ENCODE measurements around the gene MCM6.

MCM6 gene

DNA sequence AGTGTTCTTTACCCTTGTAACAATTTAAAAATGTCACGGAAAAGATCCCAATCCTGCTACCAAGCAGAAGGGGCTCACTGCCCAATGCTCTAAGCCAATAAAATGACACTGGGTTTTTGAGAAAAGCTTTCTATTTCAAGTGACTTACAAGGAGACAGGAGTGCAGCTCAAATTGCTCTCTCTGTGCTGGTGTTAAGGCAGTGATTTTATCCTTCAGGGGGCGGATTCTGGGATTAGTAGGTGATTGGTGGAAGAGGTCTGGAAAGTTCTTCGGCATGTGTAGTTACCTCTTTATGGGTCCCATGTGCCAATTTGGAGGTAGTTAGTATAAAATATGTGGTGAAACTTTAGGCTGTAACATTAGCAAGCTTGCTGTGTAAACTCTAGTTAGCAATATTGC, 27.4 kb upstream of the MCM6 start:
- TF ChIP-seq PPARA (CRISPR knock-in tag; IDR thresholded peaks at IDR 0.05; ENCODE audit: borderline replicate concordance) (no peak), TOX (CRISPR knock-in tag; IDR thresholded peaks at IDR 0.05; ENCODE audit: borderline replicate concordance) (no peak), ESRRG (CRISPR knock-in tag; IDR thresholded peaks at IDR 0.05) (no peak), ISL1 (CRISPR knock-in tag; IDR thresholded peaks at IDR 0.05) (no peak), ZNF565 (CRISPR knock-in tag; conservative IDR thresholded peaks at IDR 0.05; ENCODE audit: low read depth) (no peak), SNAI2 (CRISPR knock-in tag; IDR thresholded peaks at IDR 0.05) (no peak), ZNF8 (CRISPR knock-in tag; IDR thresholded peaks at IDR 0.05) (no peak), BACH2 (CRISPR knock-in tag; IDR thresholded peaks at IDR 0.05; ENCODE audit: borderline replicate concordance) (no peak), CSDC2 (CRISPR knock-in tag; IDR thresholded peaks at IDR 0.05) (no peak), GLIS3 (CRISPR knock-in tag; IDR thresholded peaks at IDR 0.05) (no peak), ARNTL (CRISPR knock-in tag; IDR thresholded peaks at IDR 0.05; ENCODE audit: borderline replicate concordance, low read depth) (no peak)
- TF ChIP-seq, protein P1, sequence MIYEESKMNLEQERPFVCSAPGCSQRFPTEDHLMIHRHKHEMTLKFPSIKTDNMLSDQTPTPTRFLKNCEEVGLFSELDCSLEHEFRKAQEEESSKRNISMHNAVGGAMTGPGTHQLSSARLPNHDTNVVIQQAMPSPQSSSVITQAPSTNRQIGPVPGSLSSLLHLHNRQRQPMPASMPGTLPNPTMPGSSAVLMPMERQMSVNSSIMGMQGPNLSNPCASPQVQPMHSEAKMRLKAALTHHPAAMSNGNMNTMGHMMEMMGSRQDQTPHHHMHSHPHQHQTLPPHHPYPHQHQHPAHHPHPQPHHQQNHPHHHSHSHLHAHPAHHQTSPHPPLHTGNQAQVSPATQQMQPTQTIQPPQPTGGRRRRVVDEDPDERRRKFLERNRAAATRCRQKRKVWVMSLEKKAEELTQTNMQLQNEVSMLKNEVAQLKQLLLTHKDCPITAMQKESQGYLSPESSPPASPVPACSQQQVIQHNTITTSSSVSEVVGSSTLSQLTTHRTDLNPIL (CRISPR knock-in tag; IDR thresholded peaks at IDR 0.05; ENCODE audit: low read depth) = no peak
- TF ChIP-seq, protein P2, sequence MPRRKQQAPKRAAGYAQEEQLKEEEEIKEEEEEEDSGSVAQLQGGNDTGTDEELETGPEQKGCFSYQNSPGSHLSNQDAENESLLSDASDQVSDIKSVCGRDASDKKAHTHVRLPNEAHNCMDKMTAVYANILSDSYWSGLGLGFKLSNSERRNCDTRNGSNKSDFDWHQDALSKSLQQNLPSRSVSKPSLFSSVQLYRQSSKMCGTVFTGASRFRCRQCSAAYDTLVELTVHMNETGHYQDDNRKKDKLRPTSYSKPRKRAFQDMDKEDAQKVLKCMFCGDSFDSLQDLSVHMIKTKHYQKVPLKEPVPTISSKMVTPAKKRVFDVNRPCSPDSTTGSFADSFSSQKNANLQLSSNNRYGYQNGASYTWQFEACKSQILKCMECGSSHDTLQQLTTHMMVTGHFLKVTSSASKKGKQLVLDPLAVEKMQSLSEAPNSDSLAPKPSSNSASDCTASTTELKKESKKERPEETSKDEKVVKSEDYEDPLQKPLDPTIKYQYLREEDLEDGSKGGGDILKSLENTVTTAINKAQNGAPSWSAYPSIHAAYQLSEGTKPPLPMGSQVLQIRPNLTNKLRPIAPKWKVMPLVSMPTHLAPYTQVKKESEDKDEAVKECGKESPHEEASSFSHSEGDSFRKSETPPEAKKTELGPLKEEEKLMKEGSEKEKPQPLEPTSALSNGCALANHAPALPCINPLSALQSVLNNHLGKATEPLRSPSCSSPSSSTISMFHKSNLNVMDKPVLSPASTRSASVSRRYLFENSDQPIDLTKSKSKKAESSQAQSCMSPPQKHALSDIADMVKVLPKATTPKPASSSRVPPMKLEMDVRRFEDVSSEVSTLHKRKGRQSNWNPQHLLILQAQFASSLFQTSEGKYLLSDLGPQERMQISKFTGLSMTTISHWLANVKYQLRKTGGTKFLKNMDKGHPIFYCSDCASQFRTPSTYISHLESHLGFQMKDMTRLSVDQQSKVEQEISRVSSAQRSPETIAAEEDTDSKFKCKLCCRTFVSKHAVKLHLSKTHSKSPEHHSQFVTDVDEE (CRISPR knock-in tag; IDR thresholded peaks at IDR 0.05) = no peak
- TF ChIP-seq, protein P3, sequence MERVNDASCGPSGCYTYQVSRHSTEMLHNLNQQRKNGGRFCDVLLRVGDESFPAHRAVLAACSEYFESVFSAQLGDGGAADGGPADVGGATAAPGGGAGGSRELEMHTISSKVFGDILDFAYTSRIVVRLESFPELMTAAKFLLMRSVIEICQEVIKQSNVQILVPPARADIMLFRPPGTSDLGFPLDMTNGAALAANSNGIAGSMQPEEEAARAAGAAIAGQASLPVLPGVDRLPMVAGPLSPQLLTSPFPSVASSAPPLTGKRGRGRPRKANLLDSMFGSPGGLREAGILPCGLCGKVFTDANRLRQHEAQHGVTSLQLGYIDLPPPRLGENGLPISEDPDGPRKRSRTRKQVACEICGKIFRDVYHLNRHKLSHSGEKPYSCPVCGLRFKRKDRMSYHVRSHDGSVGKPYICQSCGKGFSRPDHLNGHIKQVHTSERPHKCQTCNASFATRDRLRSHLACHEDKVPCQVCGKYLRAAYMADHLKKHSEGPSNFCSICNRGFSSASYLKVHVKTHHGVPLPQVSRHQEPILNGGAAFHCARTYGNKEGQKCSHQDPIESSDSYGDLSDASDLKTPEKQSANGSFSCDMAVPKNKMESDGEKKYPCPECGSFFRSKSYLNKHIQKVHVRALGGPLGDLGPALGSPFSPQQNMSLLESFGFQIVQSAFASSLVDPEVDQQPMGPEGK (CRISPR knock-in tag; IDR thresholded peaks at IDR 0.05; ENCODE audit: borderline replicate concordance) = no peak
- TF ChIP-seq, protein P4, sequence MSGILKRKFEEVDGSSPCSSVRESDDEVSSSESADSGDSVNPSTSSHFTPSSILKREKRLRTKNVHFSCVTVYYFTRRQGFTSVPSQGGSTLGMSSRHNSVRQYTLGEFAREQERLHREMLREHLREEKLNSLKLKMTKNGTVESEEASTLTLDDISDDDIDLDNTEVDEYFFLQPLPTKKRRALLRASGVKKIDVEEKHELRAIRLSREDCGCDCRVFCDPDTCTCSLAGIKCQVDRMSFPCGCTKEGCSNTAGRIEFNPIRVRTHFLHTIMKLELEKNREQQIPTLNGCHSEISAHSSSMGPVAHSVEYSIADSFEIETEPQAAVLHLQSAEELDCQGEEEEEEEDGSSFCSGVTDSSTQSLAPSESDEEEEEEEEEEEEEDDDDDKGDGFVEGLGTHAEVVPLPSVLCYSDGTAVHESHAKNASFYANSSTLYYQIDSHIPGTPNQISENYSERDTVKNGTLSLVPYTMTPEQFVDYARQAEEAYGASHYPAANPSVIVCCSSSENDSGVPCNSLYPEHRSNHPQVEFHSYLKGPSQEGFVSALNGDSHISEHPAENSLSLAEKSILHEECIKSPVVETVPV (CRISPR knock-in tag; IDR thresholded peaks at IDR 0.05) = no peak
- ATAC-seq = no peak

DNA sequence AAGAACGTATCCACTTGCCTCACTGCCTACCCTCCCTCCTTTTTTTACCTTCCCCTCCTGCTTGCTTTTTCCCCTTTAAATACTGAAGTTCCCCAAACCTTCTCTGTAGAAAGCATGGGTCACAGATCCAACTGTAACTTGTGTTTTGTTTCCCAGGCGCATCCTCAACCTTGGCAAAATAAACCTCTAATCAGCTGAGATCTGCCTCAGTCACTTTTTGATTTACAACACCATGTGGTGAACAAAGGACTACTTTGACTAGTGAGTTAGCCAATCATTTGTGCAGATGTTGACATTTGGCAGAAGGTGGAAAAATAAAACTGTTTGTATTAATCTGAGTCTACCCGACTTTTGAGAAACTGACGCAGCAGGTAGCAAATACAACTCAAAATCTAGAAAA, 23.3 kb upstream of the MCM6 start:
- ATAC-seq = no peak
- TF ChIP-seq, protein P1 (CRISPR knock-in tag; IDR thresholded peaks at IDR 0.05; ENCODE audit: low read depth) = no peak
- no peak for TF ChIP-seq CSDC2 (CRISPR knock-in tag; IDR thresholded peaks at IDR 0.05)
- TF ChIP-seq, protein P3 (CRISPR knock-in tag; IDR thresholded peaks at IDR 0.05; ENCODE audit: borderline replicate concordance) = no peak
- TF ChIP-seq TOX (CRISPR knock-in tag; IDR thresholded peaks at IDR 0.05; ENCODE audit: borderline replicate concordance) = no peak
- TF ChIP-seq ZNF70 (CRISPR knock-in tag; IDR thresholded peaks at IDR 0.05) = no peak
- TF ChIP-seq ZNF8 (CRISPR knock-in tag; IDR thresholded peaks at IDR 0.05) = no peak
- no peak for TF ChIP-seq PPARA (CRISPR knock-in tag; IDR thresholded peaks at IDR 0.05; ENCODE audit: borderline replicate concordance)
- no peak for TF ChIP-seq TCF4 (CRISPR knock-in tag; IDR thresholded peaks at IDR 0.05; ENCODE audit: borderline replicate concordance)
- TF ChIP-seq, protein P5, sequence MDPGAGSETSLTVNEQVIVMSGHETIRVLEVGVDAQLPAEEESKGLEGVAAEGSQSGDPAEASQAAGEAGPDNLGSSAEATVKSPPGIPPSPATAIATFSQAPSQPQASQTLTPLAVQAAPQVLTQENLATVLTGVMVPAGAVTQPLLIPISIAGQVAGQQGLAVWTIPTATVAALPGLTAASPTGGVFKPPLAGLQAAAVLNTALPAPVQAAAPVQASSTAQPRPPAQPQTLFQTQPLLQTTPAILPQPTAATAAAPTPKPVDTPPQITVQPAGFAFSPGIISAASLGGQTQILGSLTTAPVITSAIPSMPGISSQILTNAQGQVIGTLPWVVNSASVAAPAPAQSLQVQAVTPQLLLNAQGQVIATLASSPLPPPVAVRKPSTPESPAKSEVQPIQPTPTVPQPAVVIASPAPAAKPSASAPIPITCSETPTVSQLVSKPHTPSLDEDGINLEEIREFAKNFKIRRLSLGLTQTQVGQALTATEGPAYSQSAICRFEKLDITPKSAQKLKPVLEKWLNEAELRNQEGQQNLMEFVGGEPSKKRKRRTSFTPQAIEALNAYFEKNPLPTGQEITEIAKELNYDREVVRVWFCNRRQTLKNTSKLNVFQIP (CRISPR knock-in tag; IDR thresholded peaks at IDR 0.05; ENCODE audit: borderline replicate concordance, low read depth) = no peak
- no peak for TF ChIP-seq ARNTL (CRISPR knock-in tag; IDR thresholded peaks at IDR 0.05; ENCODE audit: borderline replicate concordance, low read depth)
- TF ChIP-seq ZFP3 (CRISPR knock-in tag; IDR thresholded peaks at IDR 0.05) = no peak
- TF ChIP-seq SNAI2 (CRISPR knock-in tag; IDR thresholded peaks at IDR 0.05) = no peak
- TF ChIP-seq BACH2 (CRISPR knock-in tag; IDR thresholded peaks at IDR 0.05; ENCODE audit: borderline replicate concordance) = no peak
- TF ChIP-seq OSR1 (CRISPR knock-in tag; IDR thresholded peaks at IDR 0.05) = no peak
- TF ChIP-seq ZC3H10 (CRISPR knock-in tag; IDR thresholded peaks at IDR 0.05) = no peak
- no peak for TF ChIP-seq ZNF565 (CRISPR knock-in tag; conservative IDR thresholded peaks at IDR 0.05; ENCODE audit: low read depth)
- TF ChIP-seq ISL1 (CRISPR knock-in tag; IDR thresholded peaks at IDR 0.05) = no peak
- TF ChIP-seq RARB (CRISPR knock-in tag; IDR thresholded peaks at IDR 0.05) = no peak
- no peak for TF ChIP-seq ZFP30 (CRISPR knock-in tag; IDR thresholded peaks at IDR 0.05)
- TF ChIP-seq, protein P4 (CRISPR knock-in tag; IDR thresholded peaks at IDR 0.05) = no peak
